GM19438 (cell line): ENCODE measurements around the gene FIGN.

ENCODE experiments used
- ATAC-seq: cut with Tn5 transposase; IDR thresholded peaks from one replicate; pipeline ENCODE4 v1.9.1; 2021; ENCODE audit warnings: low read depth; ENCODE audit not compliant: unreplicated experiment

FIGN gene

DNA sequence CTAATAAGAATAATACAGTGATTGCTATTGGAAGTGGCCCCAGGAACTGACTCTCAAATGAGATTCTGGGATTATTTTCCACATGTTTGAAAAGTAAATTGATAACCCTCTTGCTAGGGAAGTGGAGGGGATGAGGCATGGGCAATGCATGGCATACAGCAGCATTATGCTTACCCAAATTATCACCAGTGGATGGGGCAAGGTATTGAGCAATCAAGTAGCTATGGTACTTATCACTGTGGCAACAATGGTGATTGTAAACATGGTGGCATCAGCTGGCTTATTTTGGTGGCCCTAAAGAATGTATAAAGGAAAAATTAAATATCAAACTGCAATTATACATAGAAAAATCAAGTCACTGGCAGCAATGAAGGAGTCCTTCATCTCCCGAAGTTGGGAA, 155.1 kb downstream of the FIGN start:
- no peak for ATAC-seq

GRCh38 chr2:163574309-163574708, 161.5 kb downstream of the FIGN start:
- no peak for ATAC-seq

DNA sequence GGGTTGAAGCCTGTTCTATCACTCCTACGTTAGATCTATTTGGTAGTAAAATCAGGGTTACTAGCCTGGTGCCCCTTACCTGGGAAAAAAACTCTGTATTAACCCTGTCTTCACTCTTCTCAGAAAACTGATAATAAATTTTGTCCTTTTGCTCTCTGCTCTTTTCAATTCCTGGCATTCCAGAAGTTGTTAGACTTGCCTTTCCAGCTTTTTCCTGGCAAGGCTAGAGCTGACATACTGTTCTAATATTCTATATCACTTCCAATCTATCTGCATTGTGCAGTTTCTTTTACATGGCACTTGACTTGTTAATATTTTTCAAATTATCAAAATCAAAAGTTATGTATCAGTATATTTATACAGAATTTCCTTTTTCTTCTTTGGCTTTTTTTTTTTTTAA, 162.2 kb downstream of the FIGN start:
- no peak for ATAC-seq

- ATAC-seq = no peak
Measured at GRCh38 chr2:163572850-163573249, 163.0 kb downstream of the FIGN start.

- no peak for ATAC-seq
Measured at GRCh38 chr2:163571423-163572102, 164.2 kb downstream of the FIGN start.

GRCh38 chr2:163570391-163570790, 165.4 kb downstream of the FIGN start:
- no peak for ATAC-seq

DNA sequence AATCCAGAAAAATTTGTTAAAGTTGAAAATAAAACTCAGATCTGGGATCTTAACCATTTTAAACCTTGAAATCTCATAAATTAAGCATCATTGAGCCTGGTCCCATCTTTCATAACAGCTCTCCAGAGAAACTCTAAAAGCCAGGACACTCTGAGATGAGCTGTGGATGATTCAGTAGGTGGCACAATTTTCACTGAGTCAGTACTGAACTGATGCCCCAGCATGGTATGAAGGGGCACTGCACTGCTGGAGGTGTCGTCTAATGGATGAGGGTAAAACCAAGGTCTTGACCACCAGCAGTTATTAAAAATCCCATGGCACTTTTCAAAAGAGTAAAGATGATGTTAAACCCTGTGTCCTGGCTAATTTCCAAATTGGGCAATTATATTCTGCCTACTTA, 170.6 kb downstream of the FIGN start:
- no peak for ATAC-seq

GRCh38 chr2:163564236-163564635, 171.6 kb downstream of the FIGN start:
- ATAC-seq = no peak

DNA sequence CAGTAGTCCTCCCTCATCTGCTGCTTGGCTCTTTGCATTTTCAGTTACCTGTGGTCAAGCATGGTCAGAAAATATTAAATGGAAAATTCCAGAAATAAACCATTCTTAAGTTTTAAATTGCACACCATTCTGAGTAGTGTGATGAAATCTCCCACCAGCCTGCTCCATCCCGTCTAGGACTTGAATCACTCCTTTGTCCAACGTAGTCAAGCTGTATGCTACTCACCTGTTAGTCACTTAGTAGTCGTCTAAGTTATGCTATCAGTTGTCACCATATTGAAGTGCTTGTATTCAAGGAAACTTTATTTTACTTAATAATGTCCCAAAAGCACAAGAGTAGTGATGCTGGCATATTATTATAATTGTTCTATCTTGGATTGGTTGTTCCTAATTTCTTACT, 172.5 kb downstream of the FIGN start:
- no peak for ATAC-seq

- ATAC-seq = no peak
Measured at GRCh38 chr2:163558251-163559021, 177.4 kb downstream of the FIGN start.

DNA sequence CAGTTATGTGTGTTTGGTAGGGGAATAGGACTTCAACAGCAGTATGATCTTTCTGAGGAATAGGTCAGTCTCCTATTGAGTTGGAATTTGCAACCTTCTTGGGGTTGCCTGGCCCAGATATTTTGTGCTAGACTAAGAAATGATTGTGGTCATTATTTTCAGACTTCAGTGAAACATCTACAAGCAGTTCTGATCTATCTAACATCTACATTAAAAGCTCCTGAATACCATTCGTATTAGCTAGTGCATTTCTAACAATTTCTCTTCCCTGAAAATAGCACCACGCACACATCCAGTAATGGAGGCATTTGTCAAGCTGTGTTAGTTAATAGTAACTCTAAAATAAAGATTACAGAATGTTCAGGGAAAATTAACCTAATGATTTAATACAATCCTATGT, 179.3 kb downstream of the FIGN start:
- no peak for ATAC-seq

DNA sequence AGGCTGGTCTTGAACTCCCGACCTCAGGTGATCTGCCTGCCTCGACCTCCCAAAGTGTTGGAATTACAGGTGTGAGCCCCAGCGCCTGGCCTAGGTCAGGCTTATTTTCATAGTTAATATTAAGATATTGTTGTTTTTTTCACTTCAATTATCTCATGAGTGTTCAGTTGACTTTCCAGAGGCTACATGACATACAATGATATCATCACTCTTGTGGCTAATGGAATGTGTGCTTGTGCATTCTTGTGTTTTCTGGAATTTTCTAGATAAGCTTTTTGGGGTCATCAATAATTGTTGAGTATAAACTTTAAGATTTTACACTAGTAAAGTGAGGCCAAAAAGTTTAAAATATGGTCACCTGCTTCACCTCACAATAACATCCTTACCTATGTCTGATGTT, 180.9 kb downstream of the FIGN start:
- ATAC-seq = no peak

DNA sequence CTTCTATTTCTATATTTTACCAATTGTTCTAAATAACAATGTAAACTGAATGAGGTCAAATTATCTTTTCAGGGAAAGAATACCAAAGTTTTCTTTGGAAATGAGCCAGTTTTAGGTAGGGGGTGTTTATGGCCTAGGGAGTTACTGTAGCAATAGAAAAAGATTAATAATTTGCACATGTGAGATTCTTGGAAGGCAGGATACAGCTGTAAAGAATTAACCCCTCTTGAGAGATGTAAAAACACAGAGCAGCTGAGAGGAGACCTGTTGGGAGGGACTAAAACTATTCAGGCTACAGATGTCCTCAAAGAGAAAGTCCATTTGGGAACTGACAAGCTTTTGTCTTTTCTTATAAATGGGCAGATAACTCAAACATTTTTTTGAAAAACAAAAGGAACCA, 182.2 kb downstream of the FIGN start:
- no peak for ATAC-seq

- ATAC-seq = no peak
Measured at GRCh38 chr2:163552758-163553157, 183.1 kb downstream of the FIGN start.

DNA sequence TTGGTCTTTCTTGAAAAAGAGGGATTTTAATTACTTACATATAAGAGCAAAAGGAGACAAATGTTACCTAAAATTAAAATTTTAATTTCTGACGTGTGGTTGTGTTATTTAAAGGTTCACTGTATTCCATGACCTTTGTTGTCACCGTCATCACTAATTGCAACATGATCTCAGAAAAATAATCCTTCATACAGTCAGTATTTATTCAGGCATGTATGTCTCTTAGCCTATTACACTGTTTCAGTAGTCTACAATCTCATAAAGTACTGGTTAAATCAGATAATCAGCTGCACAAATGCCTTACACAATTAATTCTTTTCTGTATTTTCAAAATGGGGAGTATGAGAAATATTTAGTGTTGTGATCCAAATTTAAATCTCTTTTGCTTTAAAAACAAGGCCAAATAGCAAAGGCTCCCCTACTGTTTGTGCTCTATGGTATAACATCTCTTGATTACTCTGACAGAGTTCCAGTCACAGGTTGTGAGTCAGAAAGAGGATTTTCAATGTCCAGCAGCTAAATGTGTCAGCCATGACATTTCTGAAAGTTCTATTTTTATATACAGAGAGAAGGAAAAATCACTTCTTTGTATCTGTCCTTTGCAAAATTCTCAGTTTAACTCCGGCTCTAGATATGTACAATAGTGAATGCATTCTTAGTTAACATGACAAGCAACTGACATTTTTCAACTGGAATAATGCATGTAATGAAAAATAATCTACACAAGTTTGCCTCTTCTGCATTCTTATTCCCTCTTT, 184.0 kb downstream of the FIGN start:
- no peak for ATAC-seq

GRCh38 chr2:163548970-163549369, 186.8 kb downstream of the FIGN start:
- no peak for ATAC-seq
